EL (cell line): ENCODE data around the gene RALY.
"Not testable (repeated sequence)": the region's sequence is repeated elsewhere in the genome, so short reads cannot be mapped to it uniquely, and the experiment has no call there.

Source experiments
- DNase-seq: peaks from one replicate; pipeline ENCODE4 v3.0.0-alpha.2; 2016

The RALY gene

GRCh38 chr20:34018166-34018565 lies 24.5 kb downstream of the RALY start:
- no peak for DNase-seq

- peak; percentile 40 for DNase-seq
Measured at GRCh38 chr20:34022151-34022838, 28.6 kb downstream of the RALY start.

- DNase-seq: no peak
Measured at GRCh38 chr20:34022839-34023234, 29.1 kb downstream of the RALY start.

GRCh38 chr20:34023937-34024722 lies 30.4 kb downstream of the RALY start:
- no peak for DNase-seq

GRCh38 chr20:34024723-34025351 lies 31.1 kb downstream of the RALY start:
- no peak for DNase-seq

GRCh38 chr20:34028013-34028412 lies 34.3 kb downstream of the RALY start:
- DNase-seq: not testable (repeated sequence)

- DNase-seq: no peak
Measured at GRCh38 chr20:34029415-34029814, 35.7 kb downstream of the RALY start.

- DNase-seq: no peak
Measured at GRCh38 chr20:34030456-34030855, 36.7 kb downstream of the RALY start.

GRCh38 chr20:34033903-34034302 lies 40.2 kb downstream of the RALY start:
- no peak for DNase-seq

- no peak for DNase-seq
Measured at GRCh38 chr20:34037121-34037520, 43.4 kb downstream of the RALY start.

GRCh38 chr20:34037767-34038166 lies 44.1 kb downstream of the RALY start:
- no peak for DNase-seq

- DNase-seq: no peak
Measured at GRCh38 chr20:34040300-34040995, 46.7 kb downstream of the RALY start.

GRCh38 chr20:34041226-34041625 lies 47.5 kb downstream of the RALY start:
- no peak for DNase-seq

- no peak for DNase-seq
Measured at GRCh38 chr20:34042262-34042661, 48.6 kb downstream of the RALY start.

- DNase-seq: no peak
Measured at GRCh38 chr20:34043025-34043424, 49.3 kb downstream of the RALY start.

GRCh38 chr20:34045294-34045693 lies 51.6 kb downstream of the RALY start:
- peak; percentile 16 for DNase-seq

- no peak for DNase-seq
Measured at GRCh38 chr20:34045930-34046725, 52.4 kb downstream of the RALY start.

GRCh38 chr20:34047010-34047687 lies 53.4 kb downstream of the RALY start:
- DNase-seq: no peak

GRCh38 chr20:34047917-34048316 lies 54.2 kb downstream of the RALY start:
- no peak for DNase-seq

GRCh38 chr20:34049389-34049788 lies 55.7 kb downstream of the RALY start:
- no peak for DNase-seq

GRCh38 chr20:34049897-34050695 lies 56.4 kb downstream of the RALY start:
- DNase-seq: no peak
